Hepatocyte (in vitro differentiated cells): ENCODE results near the gene CYFIP1. TPM values are rescaled to one million over a fixed set of nuclear protein-coding genes. Genes with fewer than 3 reads are reported as not detected.

Experiments
- DNase-seq: peaks from one replicate; pipeline ENCODE4 v3.0.0-alpha.2; 2016; ENCODE audit warnings: low spot score
- H2AFZ ChIP-seq: fragments of 200-600 bp; sonication (generic); 2 replicates; pipeline ENCODE4 v1.6.0; 2016; ENCODE audit warnings: antibody characterized with exemption, mild to moderate bottlenecking
- H3K27ac ChIP-seq: fragments of 200-600 bp; sonication (generic); 2 replicates; pipeline ENCODE4 v1.5.1; 2016; ENCODE audit warnings: mild to moderate bottlenecking
- H3K27me3 ChIP-seq: fragments of 200-600 bp; sonication (generic); 2 replicates; pipeline ENCODE4 v1.6.1; 2016
- H3K36me3 ChIP-seq: fragments of 200-600 bp; sonication (generic); replicated peaks from 2 replicates; pipeline ENCODE4 v1.5.1; 2016; ENCODE audit warnings: low read depth; ENCODE audit not compliant: insufficient read depth
- H3K4me1 ChIP-seq: fragments of 200-600 bp; sonication (generic); 2 replicates; pipeline ENCODE4 v1.5.1; 2016; ENCODE audit warnings: mild to moderate bottlenecking, moderate library complexity; ENCODE audit not compliant: insufficient read depth
- H3K4me2 ChIP-seq: fragments of 200-600 bp; sonication (generic); 2 replicates; pipeline ENCODE4 v1.6.0; 2016
- H3K4me3 ChIP-seq: fragments of 200-600 bp; sonication (generic); 2 replicates; pipeline ENCODE4 v1.5.1; 2016; ENCODE audit warnings: mild to moderate bottlenecking
- H3K79me2 ChIP-seq: fragments of 200-600 bp; sonication (generic); 2 replicates; pipeline ENCODE4 v1.6.0; 2017; ENCODE audit warnings: mild to moderate bottlenecking
- H3K9me2 ChIP-seq: fragments of 200-600 bp; sonication (generic); replicated peaks from 2 replicates; pipeline ENCODE4 v1.6.0; 2017; ENCODE audit warnings: mild to moderate bottlenecking; ENCODE audit not compliant: insufficient read depth
- H3K9me3 ChIP-seq: fragments of 200-600 bp; sonication (generic); 2 replicates; pipeline ENCODE4 v1.5.1; 2016; ENCODE audit warnings: low read depth, mild to moderate bottlenecking
- H4K20me1 ChIP-seq: fragments of 200-600 bp; sonication (generic); 2 replicates; pipeline ENCODE4 v1.6.0; 2016; ENCODE audit warnings: mild to moderate bottlenecking; ENCODE audit not compliant: insufficient read depth, poor library complexity, severe bottlenecking
- CTCF ChIP-seq: fragments of 200-600 bp; sonication (generic); IDR thresholded peaks from 2 replicates; pipeline ENCODE4 v1.5.1; 2016; ENCODE audit warnings: antibody characterized with exemption, mild to moderate bottlenecking; ENCODE audit not compliant: poor library complexity
- EZH2 ChIP-seq: fragments of 200-600 bp; sonication (generic); IDR thresholded peaks from 2 replicates; pipeline ENCODE4 v1.6.1; 2016; ENCODE audit warnings: antibody characterized with exemption, mild to moderate bottlenecking, borderline replicate concordance
- EZH2phosphoT487 ChIP-seq: fragments of 200-600 bp; sonication (generic); IDR thresholded peaks from one replicate; pipeline ENCODE4 v1.6.1; 2018; ENCODE audit warnings: antibody characterized with exemption, mild to moderate bottlenecking, low read depth, moderate library complexity; ENCODE audit not compliant: unreplicated experiment, severe bottlenecking
- WGBS: methylation state at CpG from one replicate; pipeline ENCODE4 v1.1.6; 2016; ENCODE audit warnings: low lambda C conversion rate; ENCODE audit errors: missing lambda C conversion rate; 5-methylcytosine and 5-hydroxymethylcytosine counted together
- polyA plus RNA-seq: library from polyadenylated mRNA; unstranded; fragments of >200 nt; fragmentation: Nextera tagmentation; extraction: Ambion mirVana; gene quantifications from 2 replicates; pipeline ENCODE4 v1.2.1, GENCODE V29; 2016
- total RNA-seq: library from RNA; depleted of rRNA; stranded (reverse); fragments of >200 nt; gene quantifications from 2 replicates; pipeline ENCODE4 v1.2.3, GENCODE V29; 2014

CYFIP1 gene
- total and polyA plus RNA-seq, 2 experiments from 2014 or later = 73.4 to 92.2 TPM

DNA sequence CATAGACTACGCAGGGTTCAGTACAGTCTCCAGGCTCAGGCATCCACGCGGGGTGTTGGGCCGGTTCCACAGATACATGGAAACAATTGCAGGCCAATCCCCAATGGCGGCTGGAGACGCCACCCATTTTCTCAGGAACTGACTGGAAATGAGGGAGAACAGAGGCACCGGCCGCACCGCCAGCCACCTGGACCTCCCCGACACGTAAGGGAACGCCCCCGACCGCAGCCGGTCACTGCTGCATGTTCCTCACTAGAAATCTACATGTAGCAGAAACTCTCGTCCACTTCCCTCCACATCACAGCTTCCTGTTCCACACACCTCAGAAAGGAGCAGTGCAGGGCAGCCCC lies 29.2 kb downstream of the CYFIP1 start:
- Histone ChIP-seq H3K4me3 (no peak overlapping the region), H3K9me2 (no peaks in the 10 kb centered on the region), H3K36me3 (no peaks in the 10 kb centered on the region), H3K79me2 (peaks cover 90% of the 10 kb centered on the region), H3K4me2 (no peak overlapping the region), H3K4me1 (peaks cover 5% of the 10 kb centered on the region), H3K9me3 (no peaks in the 10 kb centered on the region), H3K27me3 (no peaks in the 10 kb centered on the region), H2AFZ (no peak overlapping the region), H3K27ac (no peak overlapping the region), H4K20me1 (peaks cover 45% of the 10 kb centered on the region)
- 96% methylated on average over 16 of the region's 16 CpGs for WGBS
- TF ChIP-seq EZH2 (no peak), EZH2phosphoT487 (no peak), CTCF (no peak)
- DNase-seq = no peak

- H4K20me1 ChIP-seq = peaks cover 41% of the 10 kb centered on the region
- no peak for DNase-seq
- H3K27me3 ChIP-seq = no peaks in the 10 kb centered on the region
- peaks cover 86% of the 10 kb centered on the region for H3K79me2 ChIP-seq
- TF ChIP-seq EZH2 = no peak
- H2AFZ ChIP-seq = no peak overlapping the region
- no peaks in the 10 kb centered on the region for H3K9me3 ChIP-seq
- H3K9me2 ChIP-seq = no peaks in the 10 kb centered on the region
- 92% methylated on average over 25 of the region's 25 CpGs for WGBS
- no peak overlapping the region for H3K4me3 ChIP-seq
- no peak overlapping the region for H3K4me2 ChIP-seq
- peaks cover 5% of the 10 kb centered on the region for H3K4me1 ChIP-seq
- no peaks in the 10 kb centered on the region for H3K36me3 ChIP-seq
- H3K27ac ChIP-seq = no peak overlapping the region
These were observed 29.7 kb downstream of the CYFIP1 start for GRCh38 chr15:22950256-22950990.

GRCh38 chr15:22949074-22949547 lies 31.1 kb downstream of the CYFIP1 start:
- H3K4me3 ChIP-seq = no peak overlapping the region
- peaks cover 73% of the 10 kb centered on the region for H3K79me2 ChIP-seq
- H3K4me1 ChIP-seq = peaks cover 5% of the 10 kb centered on the region
- peak; percentile 62 for DNase-seq
- no peaks in the 10 kb centered on the region for H3K9me2 ChIP-seq
- peak overlapping the region; percentile 26 for H3K27ac ChIP-seq
- no peaks in the 10 kb centered on the region for H3K36me3 ChIP-seq
- peak overlapping the region; percentile 65 for H3K4me2 ChIP-seq
- peak overlapping the region; percentile 18 for H2AFZ ChIP-seq
- 48% methylated on average over 17 of the region's 21 CpGs for WGBS
- H3K9me3 ChIP-seq = no peaks in the 10 kb centered on the region
- no peaks in the 10 kb centered on the region for H3K27me3 ChIP-seq
- TF ChIP-seq EZH2 = no peak
- TF ChIP-seq EZH2phosphoT487 = no peak
- TF ChIP-seq CTCF = no peak
- H4K20me1 ChIP-seq = peaks cover 29% of the 10 kb centered on the region

DNA sequence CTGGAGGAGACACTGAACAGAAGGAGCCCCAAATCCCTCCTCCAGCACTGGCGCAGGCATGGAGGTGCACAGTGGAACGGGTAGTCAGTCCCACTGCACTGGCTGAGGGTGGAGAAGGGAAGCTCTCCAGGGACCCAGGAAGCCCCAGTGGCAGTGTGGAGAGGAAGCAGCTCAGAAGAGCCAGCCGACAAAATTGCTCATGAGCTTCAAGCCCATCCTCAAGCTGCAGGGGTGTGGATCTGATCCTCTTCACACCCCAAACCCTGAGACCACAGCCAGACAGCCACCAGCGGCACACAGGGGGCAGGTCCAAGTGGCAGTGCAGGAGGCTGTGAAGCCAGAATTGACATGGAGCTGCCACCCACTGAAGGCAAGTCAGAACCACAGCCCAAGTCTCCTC lies 32.1 kb downstream of the CYFIP1 start:
- Histone ChIP-seq H4K20me1 (peaks cover 21% of the 10 kb centered on the region), H3K27ac (no peak overlapping the region), H3K4me3 (no peak overlapping the region), H3K9me2 (no peaks in the 10 kb centered on the region), H3K36me3 (no peaks in the 10 kb centered on the region), H2AFZ (no peak overlapping the region), H3K4me1 (peaks cover 5% of the 10 kb centered on the region), H3K4me2 (peak overlapping the region; percentile 65), H3K27me3 (no peaks in the 10 kb centered on the region), H3K79me2 (peaks cover 64% of the 10 kb centered on the region), H3K9me3 (no peaks in the 10 kb centered on the region)
- WGBS = 93% methylated on average over 4 of the region's 4 CpGs
- DNase-seq = no peak
- no peak for TF ChIP-seq EZH2phosphoT487
- TF ChIP-seq EZH2 = no peak
- TF ChIP-seq CTCF = no peak
